ENCODE results near the gene MICAL3. TPM values are rescaled to one million over a fixed set of nuclear protein-coding genes. Genes with fewer than 3 reads are reported as not detected.

The MICAL3 gene
- total RNA-seq, 1 donor from 2014 or later = 47.9 TPM

- Mint-ChIP-seq H3K27me3 (ENCODE audit: unreplicated experiment) (no peaks in the 10 kb centered on the region), H3K4me3 (ENCODE audit: unreplicated experiment) (no peak overlapping the region), H3K4me1 (ENCODE audit: unreplicated experiment) (no peaks in the 10 kb centered on the region), H3K9me3 (ENCODE audit: unreplicated experiment) (no peaks in the 10 kb centered on the region), H3K36me3 (ENCODE audit: unreplicated experiment) (peaks cover 25% of the 10 kb centered on the region), H3K27ac (ENCODE audit: unreplicated experiment) (no peak overlapping the region)
- no peak for DNase-seq (ENCODE audit: extremely low spot score, unreplicated experiment)
- no peak for TF ChIP-seq CTCF (IDR thresholded peaks at IDR 0.05)
These were observed 213.2 kb downstream of the MICAL3 start for GRCh38 chr22:17811119-17811518.

DNA sequence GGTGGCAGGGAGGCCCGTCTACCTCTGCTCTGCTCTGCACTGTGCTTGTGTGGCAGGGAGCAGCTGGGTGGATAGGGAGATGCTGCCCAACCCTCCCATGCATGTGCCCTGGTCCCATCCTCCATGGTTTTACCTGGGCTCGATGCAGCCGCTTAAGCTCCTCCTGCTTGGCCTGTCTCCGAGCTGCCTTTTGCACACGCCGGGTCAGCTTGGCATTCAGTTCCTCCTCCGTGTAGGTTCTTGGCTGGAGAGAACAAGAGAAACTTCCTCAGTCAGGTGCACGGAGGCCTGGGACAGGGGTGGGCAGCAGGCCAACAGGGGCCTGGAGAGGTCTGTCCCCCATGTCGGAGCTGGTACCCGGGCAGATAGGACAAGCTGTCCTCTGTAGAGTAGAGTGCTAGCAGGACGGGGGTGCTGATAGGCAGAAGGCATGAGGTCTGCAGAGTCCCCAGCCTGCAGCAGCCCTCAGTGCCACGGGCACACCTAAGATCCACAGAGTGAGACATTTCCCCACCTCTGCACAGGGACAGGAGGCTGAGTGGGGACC lies 213.7 kb downstream of the MICAL3 start:
- Mint-ChIP-seq H3K9me3 (ENCODE audit: unreplicated experiment) (no peaks in the 10 kb centered on the region), H3K4me3 (ENCODE audit: unreplicated experiment) (no peak overlapping the region), H3K27me3 (ENCODE audit: unreplicated experiment) (no peaks in the 10 kb centered on the region), H3K4me1 (ENCODE audit: unreplicated experiment) (no peaks in the 10 kb centered on the region), H3K36me3 (ENCODE audit: unreplicated experiment) (peaks cover 24% of the 10 kb centered on the region), H3K27ac (ENCODE audit: unreplicated experiment) (no peak overlapping the region)
- TF ChIP-seq CTCF (IDR thresholded peaks at IDR 0.05) = no peak
- DNase-seq (ENCODE audit: extremely low spot score, unreplicated experiment) = no peak

- Mint-ChIP-seq H3K9me3 (ENCODE audit: unreplicated experiment) (no peaks in the 10 kb centered on the region), H3K36me3 (ENCODE audit: unreplicated experiment) (peaks cover 25% of the 10 kb centered on the region), H3K4me3 (ENCODE audit: unreplicated experiment) (no peak overlapping the region), H3K27me3 (ENCODE audit: unreplicated experiment) (no peaks in the 10 kb centered on the region), H3K27ac (ENCODE audit: unreplicated experiment) (no peak overlapping the region), H3K4me1 (ENCODE audit: unreplicated experiment) (peaks cover 3% of the 10 kb centered on the region)
- TF ChIP-seq CTCF (IDR thresholded peaks at IDR 0.05) = no peak
- DNase-seq (ENCODE audit: extremely low spot score, unreplicated experiment) = no peak
These were observed 215.5 kb downstream of the MICAL3 start for GRCh38 chr22:17808693-17809403.

GRCh38 chr22:17807578-17808410 lies 216.6 kb downstream of the MICAL3 start:
- H3K9me3 Mint-ChIP-seq (ENCODE audit: unreplicated experiment) = no peaks in the 10 kb centered on the region
- no peak for DNase-seq (ENCODE audit: extremely low spot score, unreplicated experiment)
- TF ChIP-seq CTCF (IDR thresholded peaks at IDR 0.05) = no peak
- H3K4me1 Mint-ChIP-seq (ENCODE audit: unreplicated experiment) = peaks cover 3% of the 10 kb centered on the region
- H3K4me3 Mint-ChIP-seq (ENCODE audit: unreplicated experiment) = no peak overlapping the region
- peak overlapping the region; percentile 2 for H3K27ac Mint-ChIP-seq (ENCODE audit: unreplicated experiment)
- H3K27me3 Mint-ChIP-seq (ENCODE audit: unreplicated experiment) = no peaks in the 10 kb centered on the region
- peaks cover 22% of the 10 kb centered on the region for H3K36me3 Mint-ChIP-seq (ENCODE audit: unreplicated experiment)

DNA sequence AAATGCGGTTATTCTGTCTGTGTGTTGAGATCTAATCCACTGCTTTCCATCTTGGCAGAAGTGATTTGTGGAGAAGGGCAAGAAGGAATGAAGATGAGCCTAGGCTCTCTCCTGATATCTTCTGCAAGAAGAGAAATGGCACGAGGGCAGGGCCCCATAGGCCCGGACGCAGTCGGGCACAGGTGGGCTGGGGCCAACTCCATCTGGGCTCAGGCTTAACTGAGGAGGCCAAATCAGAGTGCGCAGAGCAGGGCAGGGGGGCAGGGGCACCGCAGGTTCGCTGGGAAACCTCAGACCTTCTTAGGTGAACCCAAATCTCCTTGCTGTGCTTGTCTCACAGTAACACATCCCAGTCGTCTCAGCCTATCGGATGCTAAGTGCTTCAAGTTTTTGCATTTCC lies 217.3 kb downstream of the MICAL3 start:
- Mint-ChIP-seq H3K9me3 (ENCODE audit: unreplicated experiment) (no peaks in the 10 kb centered on the region), H3K4me1 (ENCODE audit: unreplicated experiment) (peaks cover 3% of the 10 kb centered on the region), H3K27ac (ENCODE audit: unreplicated experiment) (no peak overlapping the region), H3K36me3 (ENCODE audit: unreplicated experiment) (peaks cover 22% of the 10 kb centered on the region), H3K4me3 (ENCODE audit: unreplicated experiment) (no peak overlapping the region), H3K27me3 (ENCODE audit: unreplicated experiment) (no peaks in the 10 kb centered on the region)
- no peak for DNase-seq (ENCODE audit: extremely low spot score, unreplicated experiment)
- TF ChIP-seq CTCF (IDR thresholded peaks at IDR 0.05) = no peak

All from osteocyte (in vitro differentiated cells).